ENCODE results near the gene ADSS1.

DNA sequence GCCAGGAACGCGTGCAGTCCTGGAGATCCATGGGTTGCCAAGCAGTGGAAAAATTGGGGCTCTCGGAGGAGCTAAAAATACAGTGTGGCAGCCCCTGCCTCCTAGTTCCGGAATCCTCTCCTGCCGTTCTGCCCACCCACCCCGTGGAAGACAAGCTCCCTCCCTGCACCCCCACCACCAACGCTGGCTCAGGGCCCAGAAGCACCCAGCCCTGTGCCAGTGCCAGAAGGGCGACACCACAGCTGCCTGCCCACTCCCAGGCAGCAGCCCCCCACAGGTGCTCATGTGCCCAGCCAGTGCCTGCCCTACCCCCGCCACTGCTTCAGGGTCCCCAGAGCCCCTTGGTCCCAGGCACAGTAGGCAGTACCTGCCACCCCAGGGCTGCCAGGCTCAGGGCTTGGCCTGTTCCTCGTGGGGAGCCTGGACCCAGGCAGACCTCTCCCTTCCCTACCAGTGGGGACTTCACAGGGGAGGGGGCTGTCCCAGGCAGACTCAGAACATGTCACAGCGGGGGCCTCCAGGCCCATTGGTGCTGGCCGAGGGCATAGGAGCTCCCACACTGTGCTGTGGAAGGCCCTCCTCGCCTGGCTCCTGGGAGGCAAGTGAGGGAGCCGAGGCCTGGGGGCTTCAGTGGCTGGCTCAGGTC, 27.2 kb upstream of the ADSS1 start:
- TF ChIP-seq, protein P1, sequence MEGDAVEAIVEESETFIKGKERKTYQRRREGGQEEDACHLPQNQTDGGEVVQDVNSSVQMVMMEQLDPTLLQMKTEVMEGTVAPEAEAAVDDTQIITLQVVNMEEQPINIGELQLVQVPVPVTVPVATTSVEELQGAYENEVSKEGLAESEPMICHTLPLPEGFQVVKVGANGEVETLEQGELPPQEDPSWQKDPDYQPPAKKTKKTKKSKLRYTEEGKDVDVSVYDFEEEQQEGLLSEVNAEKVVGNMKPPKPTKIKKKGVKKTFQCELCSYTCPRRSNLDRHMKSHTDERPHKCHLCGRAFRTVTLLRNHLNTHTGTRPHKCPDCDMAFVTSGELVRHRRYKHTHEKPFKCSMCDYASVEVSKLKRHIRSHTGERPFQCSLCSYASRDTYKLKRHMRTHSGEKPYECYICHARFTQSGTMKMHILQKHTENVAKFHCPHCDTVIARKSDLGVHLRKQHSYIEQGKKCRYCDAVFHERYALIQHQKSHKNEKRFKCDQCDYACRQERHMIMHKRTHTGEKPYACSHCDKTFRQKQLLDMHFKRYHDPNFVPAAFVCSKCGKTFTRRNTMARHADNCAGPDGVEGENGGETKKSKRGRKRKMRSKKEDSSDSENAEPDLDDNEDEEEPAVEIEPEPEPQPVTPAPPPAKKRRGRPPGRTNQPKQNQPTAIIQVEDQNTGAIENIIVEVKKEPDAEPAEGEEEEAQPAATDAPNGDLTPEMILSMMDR (IDR thresholded peaks at IDR 0.05) = no peak
- TF ChIP-seq POLR2A (IDR thresholded peaks at IDR 0.05) = no peak

All from Peyer's patch (tissue), 4 donors.